GM19035 (cell line): ENCODE results near the gene ADAMTS15.

Source experiments
- ATAC-seq: cut with Tn5 transposase; IDR thresholded peaks from one replicate; pipeline ENCODE4 v1.9.1; 2021; ENCODE audit not compliant: unreplicated experiment

ADAMTS15 gene

DNA sequence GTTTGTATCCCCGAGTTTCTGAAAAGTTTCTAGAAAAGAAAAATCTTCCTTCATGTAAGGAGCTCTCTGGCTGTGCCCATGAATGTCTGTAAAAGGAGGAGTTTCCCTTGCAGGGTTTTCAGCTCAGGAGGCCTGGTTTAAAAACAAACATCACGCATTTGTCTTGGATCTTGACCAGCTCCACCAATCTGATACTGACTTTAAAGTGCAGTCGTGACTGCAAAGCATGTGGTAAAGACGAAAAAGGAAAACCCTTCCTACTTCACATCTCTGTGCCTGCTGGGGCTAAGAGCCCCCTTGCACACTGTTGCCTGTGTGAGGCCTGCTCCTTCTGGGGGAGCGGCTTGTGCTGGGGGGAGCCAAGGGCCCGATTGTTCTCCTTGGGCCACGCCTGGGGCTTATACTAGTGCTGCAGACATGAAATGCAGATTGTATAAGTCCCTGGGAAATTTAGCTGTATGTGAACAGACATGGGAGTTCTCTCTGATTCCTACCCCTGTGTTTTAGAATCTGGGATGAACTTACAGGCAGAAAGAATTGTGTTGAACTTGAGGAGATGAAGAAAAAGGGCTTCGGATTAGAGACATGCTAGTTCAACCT is 62.1 kb downstream of the ADAMTS15 start:
- no peak for ATAC-seq

DNA sequence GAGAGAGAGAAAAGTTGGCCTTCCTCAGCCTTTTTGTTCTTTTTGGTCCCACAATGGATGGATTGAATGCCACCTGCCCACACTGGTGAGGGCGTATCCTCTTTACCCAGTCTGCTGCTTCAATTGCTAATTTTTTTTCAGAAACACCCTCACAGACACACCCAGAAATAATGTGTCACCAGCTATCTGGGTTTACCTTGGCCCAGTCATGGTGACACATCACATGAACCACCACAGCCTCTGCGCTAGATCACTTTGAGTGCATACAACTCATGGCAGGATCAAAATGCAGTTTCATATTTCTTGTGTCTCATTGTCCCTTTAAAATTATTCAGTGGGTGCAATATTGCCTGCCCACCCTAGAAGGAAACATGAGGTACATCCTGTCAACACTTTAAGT is 63.3 kb downstream of the ADAMTS15 start:
- ATAC-seq = no peak

DNA sequence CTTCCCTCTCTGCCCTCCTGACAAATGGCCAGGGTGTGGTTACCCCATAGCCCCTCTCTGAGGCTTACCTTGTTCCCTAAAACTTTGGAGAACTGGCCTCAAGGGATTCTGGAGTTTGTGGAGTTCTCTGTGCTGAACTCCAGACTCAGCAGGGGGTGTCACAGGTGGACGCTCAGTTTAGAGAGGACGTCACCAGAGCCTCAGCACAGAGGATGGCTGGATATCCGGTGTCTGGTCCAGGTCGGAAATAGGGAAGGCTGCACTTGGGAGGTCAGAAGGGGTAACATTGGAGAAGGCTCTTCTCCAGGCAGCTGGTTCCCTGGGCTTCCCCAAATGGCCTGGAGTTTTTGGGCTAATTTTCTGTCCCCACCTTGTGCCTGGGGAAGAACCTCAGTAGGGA is 64.2 kb downstream of the ADAMTS15 start:
- no peak for ATAC-seq

DNA sequence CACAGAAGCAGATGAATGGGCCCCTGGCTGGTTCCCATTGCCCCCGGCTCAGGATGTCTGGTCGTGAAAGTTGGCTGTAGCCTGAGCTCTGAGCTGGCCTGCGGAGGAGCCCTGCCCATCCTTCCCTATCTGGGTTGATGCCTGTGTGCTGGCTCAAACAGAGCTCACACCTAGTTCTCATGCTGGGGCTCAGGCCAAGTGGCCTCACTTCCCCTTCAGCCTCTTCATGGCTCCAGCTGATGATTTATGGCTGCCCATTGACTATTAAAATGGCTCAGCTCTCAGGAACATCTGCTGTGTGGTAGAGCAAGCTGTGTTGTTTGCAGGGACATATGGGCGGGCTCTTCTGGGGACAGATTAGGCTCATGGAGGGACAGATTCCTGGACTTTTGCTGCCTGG is 64.7 kb downstream of the ADAMTS15 start:
- ATAC-seq = no peak

DNA sequence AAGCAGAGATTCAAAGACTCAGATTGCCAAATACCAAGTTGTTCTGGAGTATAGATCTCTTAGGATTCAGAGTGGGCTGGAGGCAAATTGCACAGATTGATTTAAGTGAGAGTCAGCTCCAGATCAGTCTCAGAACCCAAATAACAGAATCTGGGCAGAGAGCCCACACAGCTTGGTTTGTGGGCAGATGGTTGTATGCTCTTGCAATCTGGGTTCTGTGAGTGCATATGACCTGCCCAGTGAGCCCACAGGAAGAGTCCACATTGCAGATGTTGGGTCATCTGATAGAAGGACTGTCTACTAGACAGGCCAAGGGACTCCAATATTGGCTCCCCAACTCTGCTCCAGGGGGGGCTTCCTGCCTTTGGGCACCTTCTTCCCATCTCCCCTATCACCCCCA is 65.9 kb downstream of the ADAMTS15 start:
- no peak for ATAC-seq

DNA sequence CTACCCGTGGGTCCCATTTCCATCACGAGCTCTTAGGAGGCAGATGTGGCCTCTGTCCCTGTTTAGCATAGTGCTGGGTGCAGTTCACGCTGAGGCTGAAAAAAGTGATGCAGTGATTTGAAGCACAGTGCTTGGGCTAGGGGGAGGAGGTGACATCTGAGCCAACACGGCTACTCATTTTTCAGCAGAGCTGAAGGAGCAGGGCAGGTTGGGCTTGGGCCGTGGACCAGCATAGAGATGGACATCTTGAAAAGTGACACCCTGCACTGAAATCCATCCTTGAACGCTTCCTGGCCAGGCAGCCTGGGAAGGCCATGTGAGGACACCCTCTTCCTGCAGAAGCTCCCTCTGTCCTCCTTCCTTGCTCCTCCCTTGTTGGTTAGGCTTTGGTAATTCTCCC is 66.4 kb downstream of the ADAMTS15 start:
- no peak for ATAC-seq

DNA sequence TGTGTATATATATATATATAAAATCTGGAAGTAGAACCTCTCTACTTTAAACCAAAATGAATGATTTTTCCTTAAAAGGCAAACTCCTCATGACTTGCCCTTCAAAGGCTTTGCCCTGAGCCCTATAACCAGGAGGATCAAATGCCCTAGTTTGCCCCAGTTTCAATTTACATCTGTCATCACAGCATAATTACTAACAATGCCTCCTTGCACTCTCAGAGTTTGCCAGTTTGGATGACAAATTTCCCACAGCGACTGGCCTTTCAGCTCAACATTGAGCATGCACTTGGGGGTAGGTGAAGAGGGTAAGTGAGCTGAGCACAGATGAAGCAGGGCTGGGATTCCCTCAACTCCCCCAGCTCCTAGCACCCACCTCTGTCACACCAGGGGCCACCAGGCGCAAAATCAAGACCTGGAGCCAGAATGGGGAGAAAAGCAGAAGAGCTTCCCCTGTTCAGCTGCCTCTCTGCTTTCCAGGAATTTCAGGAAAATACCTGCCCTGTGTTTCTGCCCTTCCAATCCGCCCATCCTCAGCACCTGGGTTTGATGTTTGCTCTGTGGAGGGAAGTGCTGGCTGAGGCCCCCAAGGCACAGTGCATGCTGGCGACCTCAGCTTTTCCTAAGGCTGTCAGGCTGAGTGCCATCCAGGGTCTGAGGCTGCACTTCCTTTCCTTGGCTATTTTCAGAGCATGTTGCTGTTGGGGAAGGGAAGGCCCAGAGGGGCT is 67.5 kb downstream of the ADAMTS15 start:
- ATAC-seq = no peak

DNA sequence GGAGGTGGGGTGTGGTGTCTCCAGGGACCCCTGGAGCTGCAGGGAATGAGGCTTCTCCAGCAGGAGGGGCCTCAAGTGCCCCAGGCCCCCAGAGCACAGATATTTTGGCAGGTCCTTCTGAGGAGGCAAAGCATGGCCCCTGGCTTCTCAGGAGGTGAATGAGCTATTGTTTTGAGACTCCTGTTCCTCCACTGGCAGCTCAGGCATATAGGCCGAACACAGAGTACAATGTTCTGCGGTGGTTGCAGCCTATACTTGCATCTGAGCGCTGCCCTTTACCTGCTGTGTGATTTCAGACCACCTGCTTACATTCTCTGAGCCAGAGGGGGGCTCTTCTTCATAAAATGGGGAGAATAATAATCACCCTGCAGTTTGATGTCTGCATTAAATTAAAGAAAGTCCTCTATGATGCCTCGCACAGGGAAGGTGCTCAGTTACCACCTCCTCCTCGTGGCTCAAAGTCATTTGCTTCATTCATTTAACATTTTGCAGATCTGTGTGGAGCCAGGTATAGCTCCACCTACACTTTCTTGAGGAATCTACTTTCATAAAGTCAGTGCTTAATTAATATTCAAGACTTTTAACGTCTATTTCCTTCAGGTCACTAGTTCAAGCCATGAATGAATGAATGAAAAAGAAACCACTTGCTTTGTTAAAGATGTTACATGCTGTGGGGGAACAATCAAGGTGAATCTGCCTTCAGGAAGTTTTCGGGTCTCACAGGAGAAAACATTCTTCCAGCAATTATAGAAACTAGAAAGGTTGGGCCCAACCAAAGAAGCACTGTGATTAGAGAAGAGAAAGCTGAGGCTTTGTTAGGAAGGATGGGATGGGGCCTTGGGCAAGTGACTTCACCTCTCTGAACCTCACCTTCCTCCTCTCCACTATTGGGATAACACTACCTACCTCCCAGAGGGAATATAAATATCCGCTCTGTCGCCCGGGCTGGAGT is 68.4 kb downstream of the ADAMTS15 start:
- no peak for ATAC-seq

DNA sequence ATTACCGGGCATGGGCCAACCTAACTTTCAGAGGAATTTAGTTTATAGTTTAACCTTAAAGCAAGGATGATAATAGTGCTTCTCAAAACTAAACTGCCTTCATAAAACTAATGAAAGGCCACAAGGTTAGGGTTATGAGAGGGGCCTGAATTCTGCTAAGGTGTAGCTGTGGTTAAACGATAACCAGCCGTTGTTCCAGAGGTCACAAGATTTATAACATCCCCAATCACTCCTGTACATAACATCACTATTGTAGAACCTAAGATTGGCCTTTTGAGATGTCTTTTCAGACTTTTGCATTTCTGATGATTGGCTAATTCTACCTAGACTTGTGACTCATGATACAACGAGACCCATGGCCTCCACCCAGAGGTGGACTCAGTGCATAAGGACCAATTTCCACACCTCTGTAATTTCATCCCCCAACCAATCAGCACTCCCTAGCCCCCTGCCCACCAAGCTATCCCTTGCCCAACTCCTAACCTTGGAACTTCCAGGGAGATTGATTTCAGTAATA is 69.8 kb downstream of the ADAMTS15 start:
- ATAC-seq = no peak

DNA sequence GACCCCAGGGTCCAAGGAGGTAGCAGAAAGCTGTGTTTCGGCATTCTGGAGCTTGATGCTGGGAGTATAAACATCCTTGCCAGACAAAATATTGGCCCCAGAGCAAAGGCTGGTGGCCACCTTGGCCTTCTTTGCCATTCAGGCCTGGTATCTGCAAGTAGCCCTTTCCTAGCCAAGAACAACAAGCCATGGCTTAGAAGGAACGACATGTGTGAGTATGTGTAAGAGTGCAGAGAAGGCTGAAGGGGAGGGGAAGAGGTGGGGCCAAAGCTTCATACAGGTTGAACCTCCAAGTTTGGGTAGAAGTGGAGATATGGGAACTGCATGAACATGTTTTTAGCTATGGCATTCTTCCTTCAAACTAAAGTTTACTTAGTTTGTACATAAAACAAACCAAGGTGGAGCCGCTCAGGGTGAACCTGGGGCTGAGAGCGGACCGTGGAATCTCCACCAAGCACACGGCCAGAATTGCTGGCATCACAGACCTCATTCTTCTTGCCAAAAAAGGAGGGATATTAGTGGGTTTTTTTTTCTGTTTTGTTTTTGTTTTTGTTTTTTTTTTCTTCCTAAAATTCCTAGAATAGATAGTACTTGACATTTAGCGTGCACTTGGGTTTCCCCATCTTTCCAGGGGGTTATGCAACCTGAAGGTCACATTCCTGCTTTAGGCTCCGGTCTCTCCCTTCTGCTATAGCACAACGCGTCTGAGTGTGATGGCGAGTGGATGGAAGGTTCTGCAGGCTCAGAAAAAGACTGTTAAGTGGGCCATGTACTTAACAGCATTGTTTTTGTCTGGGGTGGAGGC is 70.9 kb downstream of the ADAMTS15 start:
- no peak for ATAC-seq

DNA sequence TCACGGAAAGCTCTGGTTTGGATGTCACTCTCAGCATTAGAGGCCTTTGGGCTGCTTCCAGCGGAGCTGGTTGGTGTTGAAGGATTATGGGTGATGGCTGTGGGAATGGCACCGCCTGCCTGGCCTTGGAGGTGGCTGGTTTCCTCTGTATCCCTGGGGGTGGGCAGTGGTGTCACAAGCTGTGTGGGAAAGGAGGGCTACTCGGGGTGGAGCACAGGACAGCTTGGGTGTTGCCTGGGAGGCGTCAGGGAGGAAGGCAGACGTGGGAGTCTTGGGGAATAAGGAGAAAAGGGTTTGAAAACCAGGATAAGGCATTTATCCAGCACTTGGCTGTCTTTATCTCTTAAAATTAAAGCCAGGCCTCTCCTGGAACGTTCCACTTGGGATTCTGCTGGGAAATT is 71.8 kb downstream of the ADAMTS15 start:
- ATAC-seq = no peak

DNA sequence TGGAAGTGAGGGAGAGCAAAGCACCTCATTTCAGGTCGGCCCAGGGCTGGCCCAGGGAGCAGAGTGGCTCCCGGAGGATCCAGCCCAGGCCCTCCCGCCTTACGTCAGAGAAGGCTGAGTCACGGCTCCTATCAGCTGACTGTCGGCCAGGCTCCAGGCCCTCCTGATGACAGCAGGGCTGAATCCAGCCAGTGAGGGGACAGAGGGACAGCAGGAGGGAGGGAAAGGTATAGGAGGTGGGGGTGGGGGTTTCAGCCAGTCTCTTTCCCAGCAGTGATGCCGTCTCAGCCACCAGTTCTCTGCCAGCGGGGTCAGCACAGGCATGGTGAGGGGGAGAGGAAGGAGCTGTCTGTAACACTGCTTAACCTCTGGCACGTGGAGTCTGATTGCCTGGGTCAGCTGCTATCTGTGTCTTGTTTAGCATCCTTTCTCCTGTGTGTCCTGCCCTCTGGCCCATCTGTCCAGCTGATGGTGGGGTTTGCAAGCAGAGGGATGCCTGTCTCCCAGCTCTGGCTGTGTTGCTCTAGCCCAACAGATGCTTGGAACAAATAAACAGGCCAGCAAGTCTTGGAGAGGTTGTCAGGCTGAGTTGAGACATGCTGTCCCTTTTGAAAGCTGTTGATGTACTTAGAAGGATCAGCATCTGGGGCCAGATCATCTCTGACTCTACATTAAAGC is 74.0 kb downstream of the ADAMTS15 start:
- no peak for ATAC-seq

DNA sequence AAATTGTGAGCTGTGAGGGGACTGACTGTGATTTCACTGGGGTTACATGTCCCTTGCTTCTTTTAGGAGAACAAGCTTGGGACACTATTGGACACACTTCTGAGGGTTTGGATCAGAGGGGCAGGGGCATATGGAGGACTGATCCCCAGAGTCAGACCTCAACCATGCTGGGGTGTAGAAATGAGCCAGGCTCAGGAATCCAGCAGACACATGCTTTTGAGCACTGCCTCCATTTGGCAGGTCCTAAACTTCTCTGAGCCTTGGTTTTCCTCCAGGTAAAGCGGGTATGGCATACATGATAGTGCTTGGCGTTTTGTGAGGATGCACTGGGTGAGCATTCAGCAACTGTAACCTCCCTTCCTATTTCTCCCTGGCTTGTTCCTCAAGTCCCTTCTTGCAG is 74.7 kb downstream of the ADAMTS15 start:
- ATAC-seq = no peak

DNA sequence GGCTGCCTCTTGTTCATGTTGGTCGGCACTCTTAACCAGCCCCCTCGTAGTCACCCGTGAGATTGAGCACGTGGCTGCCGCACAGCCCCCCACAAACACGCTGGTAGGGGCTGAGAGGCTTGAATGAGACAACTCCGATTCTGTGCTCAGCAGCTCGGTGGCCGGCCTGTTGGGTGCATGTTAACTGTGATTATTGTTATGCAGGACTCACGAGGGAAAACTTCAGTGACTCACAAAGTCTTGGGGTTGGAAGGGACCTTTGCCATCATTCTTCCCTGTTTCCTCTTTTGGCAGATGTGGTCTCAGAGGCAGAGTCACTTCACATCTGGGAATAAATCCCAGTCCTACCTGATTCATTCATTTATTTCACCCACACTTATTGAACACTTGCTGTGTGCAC is 75.2 kb downstream of the ADAMTS15 start:
- no peak for ATAC-seq

DNA sequence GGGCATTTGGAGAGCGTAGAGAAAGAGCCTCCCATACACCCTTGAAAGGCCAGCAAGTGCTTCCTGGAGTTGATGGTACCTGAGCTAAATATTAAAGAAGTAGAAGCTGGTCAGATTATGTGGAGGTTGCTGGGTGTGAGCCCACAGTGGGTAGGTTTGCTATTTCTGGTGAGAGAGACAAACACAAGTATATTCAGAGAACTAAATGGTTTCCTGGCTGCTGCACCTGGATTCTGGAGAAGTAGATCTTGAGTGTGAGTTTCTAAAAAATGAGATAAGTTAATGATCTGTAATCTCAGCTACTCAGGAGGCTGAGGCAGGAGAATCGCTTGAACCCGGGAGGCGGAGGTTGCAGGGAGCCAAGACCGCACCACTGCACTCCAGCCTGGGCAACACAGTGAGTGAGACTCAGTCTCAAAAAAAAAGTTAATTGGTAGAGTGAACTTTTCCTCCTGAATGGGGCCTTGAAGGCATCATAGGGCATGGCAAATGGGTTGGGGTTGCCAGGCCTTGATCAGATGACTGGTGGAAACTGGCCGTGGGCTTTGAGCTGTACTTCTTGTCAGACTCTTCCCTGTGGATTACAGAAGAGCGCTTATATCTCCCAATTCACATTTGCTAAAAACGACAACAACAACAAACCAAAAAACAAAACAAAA is 75.8 kb downstream of the ADAMTS15 start:
- ATAC-seq = no peak

DNA sequence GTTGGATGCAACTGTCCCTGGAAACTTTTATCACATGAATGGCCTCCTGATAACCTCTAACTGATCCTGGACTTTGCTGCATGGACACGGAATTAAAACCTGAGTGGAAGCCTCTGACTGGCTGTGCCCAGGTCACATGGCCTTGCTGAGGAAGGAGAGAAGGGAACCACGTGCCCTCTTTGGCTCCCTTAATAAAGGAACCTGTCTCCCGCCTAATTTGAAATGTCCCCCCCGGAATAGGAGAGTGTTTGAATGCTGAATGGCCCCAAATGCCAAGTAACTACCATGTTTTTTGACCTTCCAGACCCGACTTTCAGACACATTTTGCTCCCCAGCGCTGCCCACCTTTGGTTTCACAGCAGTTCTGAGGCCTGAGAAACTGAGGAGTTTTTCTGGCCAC is 76.9 kb downstream of the ADAMTS15 start:
- no peak for ATAC-seq
